Lung (tissue), 12 donors: ENCODE results near the gene GAB2. TPM values are rescaled to one million over a fixed set of nuclear protein-coding genes. Genes with fewer than 3 reads are reported as not detected.

ENCODE experiments used
- ATAC-seq: fragments of 200-7000 bp; cut with Tn5 transposase; one replicate; pipeline ENCODE4 v1.9.1; 2020; ENCODE audit warnings: moderate number of reproducible peaks; ENCODE audit not compliant: insufficient read depth, low FRiP score
- DNase-seq, 3 donors: peaks; one replicate each; pipeline ENCODE4 v3.0.0-alpha.2; 2013 to 2017
- H3K27ac ChIP-seq, 2 donors: one replicate each; pipeline ENCODE4 v1.5.1; 2013; ENCODE audit warnings: mild to moderate bottlenecking in 2 of 2, moderate library complexity in 2 of 2, control low read depth in 1 of 2, inconsistent platforms in 1 of 2, low read depth in 1 of 2, low read length in 1 of 2
- H3K27me3 ChIP-seq, 3 donors: one replicate each; pipeline ENCODE4 v1.5.1; 2013; ENCODE audit warnings: low read length in 2 of 3; ENCODE audit not compliant: control insufficient read depth in 3 of 3, insufficient read depth in 3 of 3
- H3K36me3 ChIP-seq, 4 donors: one replicate each; pipeline ENCODE4 v1.5.1; 2013; ENCODE audit warnings: low read length in 4 of 4, mild to moderate bottlenecking in 1 of 4, moderate library complexity in 1 of 4; ENCODE audit not compliant: control insufficient read depth in 4 of 4, insufficient read depth in 4 of 4
- H3K4me1 ChIP-seq, 5 donors: one replicate each; pipeline ENCODE4 v1.5.1; 2013; ENCODE audit warnings: low read length in 5 of 5, mild to moderate bottlenecking in 2 of 5, moderate library complexity in 1 of 5; ENCODE audit not compliant: control insufficient read depth in 5 of 5, insufficient read depth in 5 of 5
- H3K4me3 ChIP-seq: one replicate; pipeline ENCODE4 v1.5.1; 2013; ENCODE audit warnings: mild to moderate bottlenecking, control low read depth, moderate library complexity
- H3K9ac ChIP-seq, 2 donors: one replicate each; pipeline ENCODE4 v1.5.1; 2013; ENCODE audit warnings: low read length in 2 of 2, control low read depth in 1 of 2; ENCODE audit not compliant: insufficient read depth in 1 of 2
- H3K9me3 ChIP-seq, 4 donors: one replicate each; pipeline ENCODE4 v1.5.1; 2013; ENCODE audit warnings: low read length in 3 of 4, mild to moderate bottlenecking in 1 of 4, moderate library complexity in 1 of 4; ENCODE audit not compliant: control insufficient read depth in 4 of 4, insufficient read depth in 3 of 4
- WGBS, 2 donors: extraction: QIAGEN DNeasy Blood & Tissue Kit; methylation state at CpG; one replicate each; pipeline ENCODE4 v1.1.7; 2013; 5-methylcytosine and 5-hydroxymethylcytosine counted together
- polyA plus RNA-seq, 2 donors: library from polyadenylated mRNA; stranded (reverse); fragments of 200-250 nt; gene quantifications; one replicate each; pipeline ENCODE4 v1.2.1, GENCODE V29; 2013
- total RNA-seq, 2 donors: library from RNA; depleted of rRNA in 1 of 2; stranded (reverse); fragments of >200 nt in 1 of 2; gene quantifications; one replicate each; pipeline ENCODE4 v1.2.1, GENCODE V29; 2014 to 2021
- TF ChIP-seq, protein P1 (sequence below): IDR thresholded peaks from 2 replicates; pipeline ENCODE4 v1.5.1; 2012; ENCODE audit warnings: mild to moderate bottlenecking; ENCODE audit errors: control extremely low read depth, extremely low read depth
- donor health status: control.
- donor health status: control.
- donor health status: Bipolar disorder and iron deficiency.
- donor health status: healthy.
- donor health status: DM: yes; HTN: yes; CAD: no.

GAB2 gene
- total and polyA plus RNA-seq, 4 donors = 17.8 to 47.9 (median 23.1) TPM

DNA sequence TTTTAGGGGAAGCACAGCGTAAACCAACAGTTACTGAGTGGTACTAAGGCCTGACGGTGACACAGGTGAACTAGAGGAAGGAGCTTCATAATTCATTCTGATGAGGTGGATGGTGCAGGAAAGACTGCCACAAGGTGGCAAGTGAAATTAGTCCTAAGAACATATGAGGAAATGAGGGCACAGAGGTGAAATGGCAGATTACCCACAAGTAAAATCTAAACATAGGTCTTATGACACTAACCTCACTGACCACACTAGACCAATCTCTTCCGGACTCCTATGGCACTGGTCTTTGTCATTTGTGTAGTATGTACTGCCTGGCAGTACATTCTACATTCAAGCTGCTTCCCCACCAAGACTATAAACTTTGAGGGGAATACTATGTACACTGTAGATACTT lies 20.2 kb downstream of the GAB2 start:
- TF ChIP-seq, protein P1, sequence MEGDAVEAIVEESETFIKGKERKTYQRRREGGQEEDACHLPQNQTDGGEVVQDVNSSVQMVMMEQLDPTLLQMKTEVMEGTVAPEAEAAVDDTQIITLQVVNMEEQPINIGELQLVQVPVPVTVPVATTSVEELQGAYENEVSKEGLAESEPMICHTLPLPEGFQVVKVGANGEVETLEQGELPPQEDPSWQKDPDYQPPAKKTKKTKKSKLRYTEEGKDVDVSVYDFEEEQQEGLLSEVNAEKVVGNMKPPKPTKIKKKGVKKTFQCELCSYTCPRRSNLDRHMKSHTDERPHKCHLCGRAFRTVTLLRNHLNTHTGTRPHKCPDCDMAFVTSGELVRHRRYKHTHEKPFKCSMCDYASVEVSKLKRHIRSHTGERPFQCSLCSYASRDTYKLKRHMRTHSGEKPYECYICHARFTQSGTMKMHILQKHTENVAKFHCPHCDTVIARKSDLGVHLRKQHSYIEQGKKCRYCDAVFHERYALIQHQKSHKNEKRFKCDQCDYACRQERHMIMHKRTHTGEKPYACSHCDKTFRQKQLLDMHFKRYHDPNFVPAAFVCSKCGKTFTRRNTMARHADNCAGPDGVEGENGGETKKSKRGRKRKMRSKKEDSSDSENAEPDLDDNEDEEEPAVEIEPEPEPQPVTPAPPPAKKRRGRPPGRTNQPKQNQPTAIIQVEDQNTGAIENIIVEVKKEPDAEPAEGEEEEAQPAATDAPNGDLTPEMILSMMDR = no peak
- no peak overlapping the region for H3K4me3 ChIP-seq
- no peaks in the 10 kb centered on the region for H3K27me3 ChIP-seq
- DNase-seq (no peak), ATAC-seq (no peak)
- peaks cover 0 to 12% (median 0%) of the 10 kb centered on the region in 5 donors for H3K4me1 ChIP-seq
- no peak overlapping the region for H3K9ac ChIP-seq
- no peak overlapping the region for H3K27ac ChIP-seq
- no peaks in the 10 kb centered on the region for H3K9me3 ChIP-seq
- H3K36me3 ChIP-seq = no peaks in the 10 kb centered on the region
- 40 to 78% methylated on average over 3 of the region's 3 CpGs for WGBS, 2 donors

DNA sequence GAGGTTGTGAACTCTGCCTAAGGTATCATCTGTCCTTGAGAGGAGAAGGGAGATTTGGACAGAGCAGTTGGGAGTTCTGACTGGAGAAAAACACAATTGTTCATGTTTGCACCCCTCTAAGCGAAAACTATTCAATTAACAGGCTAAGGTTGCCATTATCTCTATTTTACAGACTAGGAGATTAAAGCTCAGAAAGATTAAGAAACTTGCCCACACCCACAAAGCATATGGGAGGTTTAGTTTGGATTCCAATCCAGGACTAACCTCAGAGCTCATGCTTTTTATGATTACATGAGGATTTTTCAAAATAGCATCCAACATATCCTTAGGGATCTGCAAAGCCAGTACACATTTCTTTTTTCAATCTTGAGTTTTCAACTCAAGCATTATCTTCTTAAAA lies 22.0 kb downstream of the GAB2 start:
- no peak overlapping the region for H3K27ac ChIP-seq
- no peaks in the 10 kb centered on the region for H3K36me3 ChIP-seq
- TF ChIP-seq, protein P1 = no peak
- ATAC-seq = no peak
- no peak overlapping the region for H3K4me3 ChIP-seq
- no peak overlapping the region for H3K9ac ChIP-seq
- H3K9me3 ChIP-seq = no peaks in the 10 kb centered on the region
- WGBS, 2 donors = 89 to 100% methylated on average over 1 of the region's 1 CpG
- H3K27me3 ChIP-seq = no peaks in the 10 kb centered on the region
- DNase-seq = no peak
- peaks cover 0 to 15% (median 0%) of the 10 kb centered on the region in 5 donors for H3K4me1 ChIP-seq

DNA sequence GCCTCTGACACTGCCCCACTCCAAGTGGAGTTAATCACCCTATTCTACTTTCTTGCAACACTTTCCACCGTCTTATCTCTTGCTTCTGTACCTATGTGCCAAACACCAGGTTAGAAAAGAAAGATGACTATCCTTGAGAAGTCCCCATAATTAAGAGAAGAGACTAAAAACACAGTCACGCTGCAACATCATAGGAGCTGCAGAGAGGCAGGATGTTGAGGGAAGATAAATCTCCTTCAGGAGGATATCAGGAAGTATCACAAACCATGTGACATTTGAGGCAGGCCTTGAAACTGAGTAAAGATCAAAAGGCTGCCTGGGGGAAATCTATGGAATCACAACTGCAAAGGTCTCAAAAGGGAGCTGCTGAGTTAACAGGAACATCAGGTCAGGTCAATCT lies 24.8 kb downstream of the GAB2 start:
- H3K9me3 ChIP-seq = no peaks in the 10 kb centered on the region
- WGBS, 2 donors = 25 to 35% methylated on average over 2 of the region's 2 CpGs
- TF ChIP-seq, protein P1 = no peak
- H3K27me3 ChIP-seq = no peaks in the 10 kb centered on the region
- no peak overlapping the region for H3K27ac ChIP-seq
- no peaks in the 10 kb centered on the region for H3K36me3 ChIP-seq
- no peak overlapping the region for H3K9ac ChIP-seq
- no peak overlapping the region for H3K4me3 ChIP-seq
- ATAC-seq (no peak), DNase-seq (no peak)
- H3K4me1 ChIP-seq = peaks cover 0 to 12% (median 0%) of the 10 kb centered on the region in 5 donors

DNA sequence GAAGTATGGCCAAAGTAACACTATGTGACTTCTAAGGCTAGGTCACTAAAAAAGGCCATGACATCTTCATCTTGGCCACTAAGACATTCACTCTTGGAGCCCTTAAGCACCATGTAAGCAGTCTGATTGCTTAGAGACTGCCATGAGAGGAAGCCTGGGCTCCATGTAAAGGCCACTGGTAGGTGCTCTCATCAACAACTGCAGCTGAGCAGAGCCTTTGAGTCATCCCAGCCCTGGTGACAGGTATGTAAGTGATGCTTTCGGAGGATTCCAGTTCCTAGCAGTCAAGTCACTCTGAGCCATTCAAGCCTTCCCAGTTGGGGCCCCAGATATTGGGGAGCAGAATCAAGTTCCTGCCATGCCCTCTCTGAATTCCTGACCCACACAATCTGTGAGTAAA lies 26.2 kb downstream of the GAB2 start:
- no peaks in the 10 kb centered on the region for H3K9me3 ChIP-seq
- no peak for DNase-seq
- no peak overlapping the region for H3K9ac ChIP-seq
- H3K4me3 ChIP-seq = no peak overlapping the region
- H3K4me1 ChIP-seq = peaks cover 0 to 19% (median 3%) of the 10 kb centered on the region in 5 donors
- H3K27me3 ChIP-seq = no peaks in the 10 kb centered on the region
- TF ChIP-seq, protein P1 = no peak
- WGBS, 2 donors = 98 to 100% methylated on average over 1 of the region's 1 CpG
- H3K27ac ChIP-seq = no peak overlapping the region
- H3K36me3 ChIP-seq = no peaks in the 10 kb centered on the region
- ATAC-seq = no peak
